Panc1 (cell line): ENCODE results near the gene RBFOX1. TPM values are rescaled to one million over a fixed set of nuclear protein-coding genes. Genes with fewer than 3 reads are reported as not detected.

Experiments
- ATAC-seq: fragments of 200-7000 bp; cut with Tn5 transposase; 2 replicates; pipeline ENCODE4 v1.9.1; 2020; ENCODE audit warnings: mild to moderate bottlenecking, moderate library complexity
- BruUV-seq: library from RNA; stranded (reverse); fragments of 400-500 nt; replicated peaks from 2 replicates; lab custom pipeline; 2021; lab: Mats Ljungman, UMichigan
- CTCF ChIA-PET: fragments of 300-600 bp; sonication (Branson Sonifier 250); formaldehyde crosslinking; loops from one replicate; lab custom pipeline; 2022; ENCODE audit warnings: antibody characterized with exemption; lab: Charles Lee
- POLR2A ChIA-PET: fragments of 300-600 bp; sonication (Branson Sonifier 250); formaldehyde crosslinking; loops from one replicate; lab custom pipeline; 2022; ENCODE audit warnings: antibody characterized with exemption; lab: Charles Lee
- DNase-seq: peaks from one replicate; pipeline ENCODE4 v3.0.0-alpha.2; 2010; ENCODE audit warnings: low read depth, low spot score
- H3K27ac ChIP-seq: 2 replicates; pipeline ENCODE4 v1.5.1; 2011; ENCODE audit warnings: mild to moderate bottlenecking, low read length, inconsistent platforms
- H3K27me3 ChIP-seq: fragments of 200-500 bp; sonication (Bioruptor generic); 2 replicates; pipeline ENCODE4 v1.6.0; 2014; ENCODE audit warnings: low read length, inconsistent platforms; ENCODE audit not compliant: control insufficient read depth, insufficient read depth
- H3K36me3 ChIP-seq: fragments of 200-500 bp; sonication (Bioruptor generic); 2 replicates; pipeline ENCODE4 v1.5.1; 2014; ENCODE audit warnings: inconsistent platforms, mild to moderate bottlenecking, low read length, moderate library complexity; ENCODE audit not compliant: control insufficient read depth, insufficient read depth
- H3K4me1 ChIP-seq: 2 replicates; pipeline ENCODE4 v1.5.1; 2011; ENCODE audit warnings: inconsistent platforms, mild to moderate bottlenecking, low read length, moderate library complexity; ENCODE audit not compliant: control insufficient read depth, insufficient read depth
- H3K4me3 ChIP-seq, 2 experiments: 2 replicates each; pipeline ENCODE4 v1.5.1; 2011 to 2012; ENCODE audit warnings: low read depth in 2 of 2, low read length in 2 of 2, mild to moderate bottlenecking in 2 of 2, inconsistent platforms in 1 of 2, moderate library complexity in 1 of 2
- H3K9me3 ChIP-seq: fragments of 200-500 bp; sonication (Bioruptor generic); 2 replicates; pipeline ENCODE4 v1.5.1; 2014; ENCODE audit warnings: low read depth, mild to moderate bottlenecking, inconsistent platforms, low read length, moderate library complexity; ENCODE audit not compliant: control insufficient read depth, insufficient read depth
- CTCF ChIP-seq: fragments of 450-650 bp; IDR thresholded peaks from 2 replicates; pipeline ENCODE4 v1.5.1; 2017; ENCODE audit warnings: mild to moderate bottlenecking
- POLR2AphosphoS5 ChIP-seq: IDR thresholded peaks from 2 replicates; pipeline ENCODE4 v1.6.1; 2012; ENCODE audit warnings: mild to moderate bottlenecking, low read depth, low read length, moderate library complexity
- REST ChIP-seq, 2 experiments: IDR thresholded peaks; 2 replicates each; pipeline ENCODE4 v1.6.1; 2011 to 2012; ENCODE audit warnings: low read depth in 2 of 2, control low read depth in 1 of 2, low read length in 1 of 2, mild to moderate bottlenecking in 1 of 2, moderate library complexity in 1 of 2; ENCODE audit not compliant: insufficient read depth in 1 of 2
- SIN3A ChIP-seq: IDR thresholded peaks from 2 replicates; pipeline ENCODE4 v1.6.1; 2012; ENCODE audit warnings: low read depth, mild to moderate bottlenecking, low read length, moderate library complexity, borderline replicate concordance; ENCODE audit not compliant: insufficient read depth
- TCF7L2 ChIP-seq: IDR thresholded peaks from 2 replicates; pipeline ENCODE4 v1.6.1; 2011; ENCODE audit warnings: mild to moderate bottlenecking, low read depth, low read length, inconsistent platforms
- in situ Hi-C: cut with HindIII; loops from 2 replicates; pipeline ENCODE4 v1.10.0; 2016; ENCODE audit warnings: low sequenced_read_pairs, low pct_unique_long_range_greater_than_20kb
- intact Hi-C: fragments of 100-400 bp; cut with micrococcal nuclease; formaldehyde crosslinking; loops from one replicate; pipeline ENCODE4 v1.10.0; 2022; ENCODE audit not compliant: unreplicated experiment
- total RNA-seq: library from RNA; stranded (reverse); gene quantifications from one replicate; pipeline ENCODE4 v1.2.1, GENCODE V29; 2021; ENCODE audit not compliant: unreplicated experiment

Gene RBFOX1
- total RNA-seq, 1 experiment from 2014 or later, result not detected

GRCh38 chr16:7613518-7613917 is 280.9 kb downstream of the RBFOX1 start:
- ChIA-PET POLR2A (no interaction called here), CTCF (no interaction called here)
- in situ Hi-C loops, result no loop called here
- DNase-seq, result no peak
- Histone ChIP-seq H3K36me3 (no peaks in the 10 kb centered on the region), H3K4me1 (no peaks in the 10 kb centered on the region), H3K9me3 (no peaks in the 10 kb centered on the region), H3K27ac (no peak overlapping the region), H3K27me3 (no peaks in the 10 kb centered on the region), H3K4me3 (no peak overlapping the region)
- TF ChIP-seq SIN3A (no peak), TCF7L2 (no peak), POLR2AphosphoS5 (no peak), REST (IDR thresholded peaks at IDR 0.05; ENCODE audit: insufficient read depth in 1 of 2, low read depth in 2 of 2, low read length in 1 of 2) (no peak), CTCF (no peak)
- intact Hi-C loops, result no loop called here
- no TSS peak for BruUV-seq
- no peak for ATAC-seq

GRCh38 chr16:7614021-7614795 is 281.6 kb downstream of the RBFOX1 start:
- intact Hi-C loops, result no loop called here
- no peak overlapping the region for H3K27ac ChIP-seq
- no peaks in the 10 kb centered on the region for H3K27me3 ChIP-seq
- no peak overlapping the region for H3K4me3 ChIP-seq
- ChIA-PET CTCF (no interaction called here), POLR2A (no interaction called here)
- no peak for TF ChIP-seq REST (IDR thresholded peaks at IDR 0.05; ENCODE audit: insufficient read depth in 1 of 2, low read depth in 2 of 2, low read length in 1 of 2)
- no peak for TF ChIP-seq TCF7L2
- TF ChIP-seq SIN3A, result no peak
- no peak for TF ChIP-seq CTCF
- no TSS peak for BruUV-seq
- DNase-seq (no peak), ATAC-seq (no peak)
- H3K9me3 ChIP-seq, result no peaks in the 10 kb centered on the region
- H3K36me3 ChIP-seq, result no peaks in the 10 kb centered on the region
- in situ Hi-C loops, result no loop called here
- H3K4me1 ChIP-seq, result no peaks in the 10 kb centered on the region
